GM18505 (cell line): Measurements from ENCODE around the gene PARD3.
"Not testable (repeated sequence)": the region's sequence is repeated elsewhere in the genome, so short reads cannot be mapped to it uniquely, and the experiment has no call there.

Source experiments
- ATAC-seq: cut with Tn5 transposase; IDR thresholded peaks from one replicate; pipeline ENCODE4 v1.9.1; 2021; ENCODE audit not compliant: unreplicated experiment
- POLR2A ChIP-seq: IDR thresholded peaks from 4 replicates; pipeline ENCODE4 v1.6.1; 2011; ENCODE audit warnings: borderline replicate concordance; ENCODE audit not compliant: insufficient read depth, insufficient read length; ENCODE audit errors: extremely low read depth

PARD3 gene

DNA sequence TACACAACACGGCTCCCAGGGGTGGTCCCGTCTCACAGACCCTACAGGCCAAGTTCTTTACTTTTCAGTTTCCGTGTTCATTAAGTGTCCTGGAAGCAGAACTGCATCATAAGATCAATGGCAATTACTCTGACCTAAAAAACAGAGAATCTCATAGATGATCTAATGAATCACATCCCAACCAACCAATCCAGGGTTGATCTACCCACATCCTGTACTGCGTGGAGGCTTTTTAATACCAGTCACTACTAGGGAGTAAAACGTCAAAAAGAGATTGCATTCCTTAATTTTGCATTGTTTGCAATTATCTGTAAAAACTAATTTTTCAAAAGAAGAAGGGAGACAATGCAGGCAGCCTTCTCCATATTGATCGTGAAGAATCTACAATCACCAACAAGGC is 72.6 kb downstream of the PARD3 start:
- no peak for TF ChIP-seq POLR2A

GRCh38 chr10:34741087-34741486 is 74.0 kb downstream of the PARD3 start:
- not testable (repeated sequence) for ATAC-seq

More for the DNA sequence above, 72.6 kb downstream of the PARD3 start:
- no peak for ATAC-seq

DNA sequence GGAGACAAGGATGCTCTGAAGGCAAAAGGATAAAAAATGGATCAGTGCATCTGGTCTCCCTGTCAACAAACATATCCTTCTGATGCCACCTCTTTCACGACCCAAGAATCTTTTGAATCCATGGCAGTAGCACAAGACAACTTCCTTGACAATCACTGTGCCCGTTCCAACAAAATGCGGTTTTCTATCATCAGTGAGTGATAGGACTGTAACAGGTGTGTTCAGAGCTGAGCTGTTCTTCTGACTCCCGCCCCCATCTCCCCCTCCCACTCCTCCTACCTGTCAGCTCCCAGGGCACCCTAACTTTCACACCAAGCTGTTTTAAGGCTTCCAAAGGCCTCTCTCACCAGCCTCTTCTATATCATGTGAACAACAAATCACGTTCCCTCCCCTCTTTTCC is 74.8 kb downstream of the PARD3 start:
- no peak for ATAC-seq
- no peak for TF ChIP-seq POLR2A

DNA sequence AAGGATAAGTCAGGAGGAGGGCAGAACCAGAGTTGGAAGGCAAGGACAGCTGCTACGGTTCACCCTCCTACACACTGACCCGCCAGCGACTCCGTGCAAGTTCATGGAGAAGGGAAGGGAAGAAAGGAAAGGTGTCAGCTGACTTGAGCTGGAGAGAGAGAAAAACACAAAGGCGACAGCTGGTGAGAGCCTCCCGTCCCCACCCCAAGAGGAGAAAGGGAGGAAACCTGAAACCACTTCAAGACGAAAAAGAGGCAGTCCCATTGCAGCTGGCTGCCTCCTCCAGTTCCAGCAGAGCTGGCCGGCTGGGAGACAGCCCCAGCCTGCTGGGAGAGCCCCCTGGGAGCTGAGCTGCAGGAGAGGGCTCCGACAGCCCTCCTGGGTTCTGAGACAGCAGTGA is 75.2 kb downstream of the PARD3 start:
- ATAC-seq: no peak
- TF ChIP-seq POLR2A: no peak

- no peak for TF ChIP-seq POLR2A
- no peak for ATAC-seq
Observed at GRCh38 chr10:34737772-34738169, 77.3 kb downstream of the PARD3 start.

DNA sequence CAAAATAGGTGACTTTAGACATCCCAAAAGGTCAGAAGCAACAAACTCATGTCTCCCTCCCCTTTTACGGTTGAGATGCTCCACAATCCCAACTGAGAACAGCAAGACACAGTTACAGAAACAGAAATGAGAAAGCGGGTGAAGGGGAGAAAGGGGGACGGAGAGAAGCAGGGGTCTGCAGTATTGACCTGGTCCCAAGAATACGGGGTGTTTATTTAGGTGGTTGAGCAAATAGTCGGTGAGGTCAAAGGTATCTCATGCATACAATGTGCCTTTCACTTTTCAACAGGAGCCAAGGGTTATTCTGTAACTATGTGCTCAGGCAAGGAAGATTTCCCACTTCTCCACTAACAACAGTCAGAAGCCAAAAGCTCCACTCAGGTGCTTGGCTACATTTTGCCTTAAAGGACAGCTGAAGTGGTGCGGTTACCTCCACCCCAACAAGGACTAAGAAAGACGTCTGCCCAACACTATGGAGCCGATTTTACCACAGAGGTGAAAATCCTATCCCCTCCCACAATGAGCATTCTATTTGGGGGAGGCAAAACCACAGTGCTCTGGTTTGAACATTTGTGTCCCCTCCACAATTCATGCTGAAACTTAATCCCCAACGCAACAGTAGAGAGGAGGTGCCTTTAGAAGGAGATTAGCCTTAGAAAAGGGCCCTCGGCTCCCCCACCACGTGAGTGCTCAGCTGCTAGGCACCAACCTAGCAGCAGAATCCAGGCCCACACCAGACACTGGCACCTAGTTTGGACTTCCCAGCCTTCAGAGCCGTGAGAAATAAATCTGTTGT is 77.9 kb downstream of the PARD3 start:
- TF ChIP-seq POLR2A: no peak
- no peak for ATAC-seq

- ATAC-seq: no peak
- no peak for TF ChIP-seq POLR2A
Observed at GRCh38 chr10:34734918-34735317, 80.2 kb downstream of the PARD3 start.

GRCh38 chr10:34732926-34733325 is 82.2 kb downstream of the PARD3 start:
- TF ChIP-seq POLR2A: no peak
- ATAC-seq: no peak

GRCh38 chr10:34731885-34732701 is 83.0 kb downstream of the PARD3 start:
- no peak for TF ChIP-seq POLR2A
- no peak for ATAC-seq

- ATAC-seq: no peak
- TF ChIP-seq POLR2A: no peak
Observed at GRCh38 chr10:34731213-34731612, 83.9 kb downstream of the PARD3 start.

GRCh38 chr10:34730726-34731125 is 84.4 kb downstream of the PARD3 start:
- TF ChIP-seq POLR2A: no peak
- ATAC-seq: no peak

- no peak for ATAC-seq
- TF ChIP-seq POLR2A: no peak
Observed at GRCh38 chr10:34729619-34730018, 85.5 kb downstream of the PARD3 start.

DNA sequence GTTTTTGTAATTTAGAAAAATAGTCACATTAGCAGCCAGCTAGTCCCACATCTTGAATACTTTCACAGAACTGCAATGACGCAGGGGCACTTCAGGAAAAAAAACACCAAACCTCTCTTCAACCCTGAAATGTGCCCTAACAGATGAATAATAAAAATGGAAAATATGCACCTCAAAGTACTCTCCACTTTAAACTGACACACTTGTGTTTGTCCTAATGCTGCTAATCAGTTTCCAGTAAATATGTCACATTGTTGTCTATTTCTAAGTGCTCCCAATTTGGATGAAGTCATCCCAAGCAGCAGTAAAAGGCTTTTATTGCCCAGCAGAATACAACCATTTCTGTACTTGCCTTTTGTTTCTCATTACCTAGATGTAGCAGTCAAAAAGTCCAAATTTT is 86.7 kb downstream of the PARD3 start:
- no peak for ATAC-seq
- no peak for TF ChIP-seq POLR2A

DNA sequence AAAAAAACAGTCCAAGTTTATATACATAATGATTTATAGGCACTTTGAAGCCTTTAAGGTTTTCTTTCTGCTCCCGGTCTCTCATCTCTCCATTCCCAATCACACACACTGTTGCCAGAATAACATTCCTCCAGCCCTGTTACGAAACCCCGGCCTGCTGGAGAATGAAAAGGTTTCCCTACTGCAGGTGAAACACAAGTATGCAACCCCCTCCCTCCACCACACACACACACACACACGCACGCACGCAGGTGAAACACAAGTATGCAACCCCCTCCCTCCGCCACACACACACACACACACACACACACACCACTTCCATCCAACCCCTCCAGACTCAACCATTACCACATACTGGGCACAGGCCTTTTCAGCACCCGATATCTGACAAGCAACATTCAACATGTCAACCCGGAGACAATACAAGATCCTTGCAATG is 87.5 kb downstream of the PARD3 start:
- TF ChIP-seq POLR2A: no peak
- ATAC-seq: no peak
